HG03280 (cell line): ENCODE data around the gene GPX1.
A peak's percentile ranks its signal among the peaks of the same experiment; 100 is the strongest.
"Not testable (repeated sequence)": the region's sequence is repeated elsewhere in the genome, so short reads cannot be mapped to it uniquely, and the experiment has no call there.

Experiments
- ATAC-seq: cut with Tn5 transposase; IDR thresholded peaks from one replicate; pipeline ENCODE4 v1.9.1; 2021; ENCODE audit warnings: mild to moderate bottlenecking, moderate library complexity; ENCODE audit not compliant: unreplicated experiment

Gene GPX1

GRCh38 chr3:49358217-49358883 is at the start of gene GPX1:
Gene GPX1 (minus strand): TSS chr3:49358353. CDS start chr3:49358278, 75 bp downstream.
- ATAC-seq = peak; percentile 89

GRCh38 chr3:49406571-49407565 is 48.7 kb upstream of the GPX1 start:
- no peak for ATAC-seq

GRCh38 chr3:49405570-49405969 is 47.4 kb upstream of the GPX1 start:
- ATAC-seq = not testable (repeated sequence)

- ATAC-seq = no peak
Measured at GRCh38 chr3:49403891-49404290, 45.7 kb upstream of the GPX1 start.

GRCh38 chr3:49401766-49402165 is 43.6 kb upstream of the GPX1 start:
- no peak for ATAC-seq

GRCh38 chr3:49399461-49399860 is 41.3 kb upstream of the GPX1 start:
- no peak for ATAC-seq

GRCh38 chr3:49397470-49397869 is 39.3 kb upstream of the GPX1 start:
- no peak for ATAC-seq

GRCh38 chr3:49391310-49391709 is 33.2 kb upstream of the GPX1 start:
- not testable (repeated sequence) for ATAC-seq

- ATAC-seq = no peak
Measured at GRCh38 chr3:49389297-49389696, 31.1 kb upstream of the GPX1 start.

GRCh38 chr3:49388289-49388820 is 30.2 kb upstream of the GPX1 start:
- no peak for ATAC-seq

- ATAC-seq = no peak
Measured at GRCh38 chr3:49387721-49388120, 29.6 kb upstream of the GPX1 start.

- ATAC-seq = no peak
Measured at GRCh38 chr3:49386056-49386756, 28.1 kb upstream of the GPX1 start.

GRCh38 chr3:49385617-49386016 is 27.5 kb upstream of the GPX1 start:
- ATAC-seq = no peak

GRCh38 chr3:49383387-49383786 is 25.2 kb upstream of the GPX1 start:
- no peak for ATAC-seq

- no peak for ATAC-seq
Measured at GRCh38 chr3:49378249-49378895, 20.2 kb upstream of the GPX1 start.

- ATAC-seq = no peak
Measured at GRCh38 chr3:49377483-49377882, 19.3 kb upstream of the GPX1 start.

GRCh38 chr3:49371946-49372345 is 13.8 kb upstream of the GPX1 start:
- ATAC-seq = no peak

- no peak for ATAC-seq
Measured at GRCh38 chr3:49370585-49371290, 12.6 kb upstream of the GPX1 start.

GRCh38 chr3:49362561-49362960 is 4.4 kb upstream of the GPX1 start:
- ATAC-seq = no peak

GRCh38 chr3:49359623-49360022 is 1.5 kb upstream of the GPX1 start:
- ATAC-seq = no peak
